IPS-20b (cell line): Measurements from ENCODE around the gene ACKR3.

Experiments
- H3K27ac ChIP-seq: one replicate; pipeline ENCODE4 v1.5.1; 2013; ENCODE audit warnings: low read length
- H3K27me3 ChIP-seq: 2 replicates; pipeline ENCODE4 v1.6.1; 2013; ENCODE audit warnings: mild to moderate bottlenecking, low read length, inconsistent platforms; ENCODE audit not compliant: insufficient read depth
- H3K36me3 ChIP-seq: 2 replicates; pipeline ENCODE4 v1.6.1; 2013; ENCODE audit warnings: low read depth, mild to moderate bottlenecking, inconsistent platforms, low read length, moderate library complexity; ENCODE audit not compliant: insufficient read depth
- H3K4me1 ChIP-seq: 2 replicates; pipeline ENCODE4 v1.6.1; 2013; ENCODE audit warnings: mild to moderate bottlenecking, control low read depth, inconsistent platforms, low read length, moderate library complexity; ENCODE audit not compliant: insufficient read depth
- H3K4me3 ChIP-seq: 2 replicates; pipeline ENCODE4 v1.5.1; 2013; ENCODE audit warnings: mild to moderate bottlenecking, low read length, inconsistent platforms
- H3K9ac ChIP-seq: 2 replicates; pipeline ENCODE4 v1.6.1; 2013; ENCODE audit warnings: low read depth, mild to moderate bottlenecking, inconsistent platforms, low read length, moderate library complexity
- H3K9me3 ChIP-seq: 2 replicates; pipeline ENCODE4 v1.6.1; 2013; ENCODE audit warnings: mild to moderate bottlenecking, low read depth, low read length, inconsistent platforms; ENCODE audit not compliant: insufficient read depth

ACKR3 gene

GRCh38 chr2:236569573-236569973, at the start of gene ACKR3:
Gene ACKR3, plus strand, starts transcription at chr2:236569825. Its CDS starts 10,641 bp downstream, at chr2:236580466.
- peaks cover 50% of the 10 kb centered on the region for H3K4me1 ChIP-seq
- no peak within 1 kb of the TSS for H3K27ac ChIP-seq
- H3K36me3 ChIP-seq = no peaks in the 10 kb centered on the region
- H3K4me3 ChIP-seq = peak within 1 kb of the TSS; percentile 67
- no peaks in the 10 kb centered on the region for H3K9me3 ChIP-seq
- H3K9ac ChIP-seq = peak within 1 kb of the TSS; percentile 60
- peaks cover 64% of the 10 kb centered on the region for H3K27me3 ChIP-seq

- no peaks in the 10 kb centered on the region for H3K36me3 ChIP-seq
- no peaks in the 10 kb centered on the region for H3K4me1 ChIP-seq
- H3K9ac ChIP-seq = no peak overlapping the region
- no peak overlapping the region for H3K27ac ChIP-seq
- no peak overlapping the region for H3K4me3 ChIP-seq
- no peaks in the 10 kb centered on the region for H3K9me3 ChIP-seq
- no peaks in the 10 kb centered on the region for H3K27me3 ChIP-seq
Measured at GRCh38 chr2:236521556-236521955, 48.1 kb upstream of the ACKR3 start.

- H3K4me3 ChIP-seq = no peak overlapping the region
- no peaks in the 10 kb centered on the region for H3K9me3 ChIP-seq
- H3K36me3 ChIP-seq = no peaks in the 10 kb centered on the region
- no peak overlapping the region for H3K9ac ChIP-seq
- H3K27me3 ChIP-seq = no peaks in the 10 kb centered on the region
- no peak overlapping the region for H3K27ac ChIP-seq
- H3K4me1 ChIP-seq = no peaks in the 10 kb centered on the region
Measured at GRCh38 chr2:236523249-236523648, 46.4 kb upstream of the ACKR3 start.

- H3K9ac ChIP-seq = no peak overlapping the region
- H3K27ac ChIP-seq = no peak overlapping the region
- H3K9me3 ChIP-seq = no peaks in the 10 kb centered on the region
- no peak overlapping the region for H3K4me3 ChIP-seq
- no peaks in the 10 kb centered on the region for H3K4me1 ChIP-seq
- no peaks in the 10 kb centered on the region for H3K27me3 ChIP-seq
- H3K36me3 ChIP-seq = no peaks in the 10 kb centered on the region
Measured at GRCh38 chr2:236525411-236525997, 44.1 kb upstream of the ACKR3 start.

- H3K27me3 ChIP-seq = no peaks in the 10 kb centered on the region
- H3K36me3 ChIP-seq = no peaks in the 10 kb centered on the region
- H3K27ac ChIP-seq = no peak overlapping the region
- H3K9me3 ChIP-seq = no peaks in the 10 kb centered on the region
- no peaks in the 10 kb centered on the region for H3K4me1 ChIP-seq
- H3K4me3 ChIP-seq = no peak overlapping the region
- no peak overlapping the region for H3K9ac ChIP-seq
Measured at GRCh38 chr2:236526455-236527158, 43.0 kb upstream of the ACKR3 start.

GRCh38 chr2:236527159-236527630, 42.4 kb upstream of the ACKR3 start:
- Histone ChIP-seq H3K9me3 (no peaks in the 10 kb centered on the region), H3K4me1 (no peaks in the 10 kb centered on the region), H3K9ac (no peak overlapping the region), H3K4me3 (no peak overlapping the region), H3K36me3 (no peaks in the 10 kb centered on the region), H3K27ac (no peak overlapping the region), H3K27me3 (no peaks in the 10 kb centered on the region)

- H3K9ac ChIP-seq = no peak overlapping the region
- no peak overlapping the region for H3K27ac ChIP-seq
- H3K9me3 ChIP-seq = no peaks in the 10 kb centered on the region
- H3K4me3 ChIP-seq = no peak overlapping the region
- no peaks in the 10 kb centered on the region for H3K36me3 ChIP-seq
- H3K27me3 ChIP-seq = no peaks in the 10 kb centered on the region
- no peaks in the 10 kb centered on the region for H3K4me1 ChIP-seq
Measured at GRCh38 chr2:236529606-236530005, 40.0 kb upstream of the ACKR3 start.

- H3K4me1 ChIP-seq = no peaks in the 10 kb centered on the region
Measured at GRCh38 chr2:236530512-236530911, 39.1 kb upstream of the ACKR3 start.

GRCh38 chr2:236531195-236531594, 38.4 kb upstream of the ACKR3 start:
- Histone ChIP-seq H3K4me3 (no peak overlapping the region), H3K4me1 (no peaks in the 10 kb centered on the region), H3K27me3 (no peaks in the 10 kb centered on the region)

More at GRCh38 chr2:236530512-236530911, 39.1 kb upstream of the ACKR3 start:
- H3K27ac ChIP-seq = no peak overlapping the region
- no peaks in the 10 kb centered on the region for H3K9me3 ChIP-seq
- no peaks in the 10 kb centered on the region for H3K27me3 ChIP-seq
- H3K4me3 ChIP-seq = no peak overlapping the region
- H3K9ac ChIP-seq = no peak overlapping the region
- H3K36me3 ChIP-seq = no peaks in the 10 kb centered on the region

GRCh38 chr2:236531996-236532395, 37.6 kb upstream of the ACKR3 start:
- Histone ChIP-seq H3K9ac (no peak overlapping the region), H3K9me3 (no peaks in the 10 kb centered on the region), H3K27ac (no peak overlapping the region), H3K4me1 (no peaks in the 10 kb centered on the region), H3K4me3 (no peak overlapping the region), H3K36me3 (no peaks in the 10 kb centered on the region), H3K27me3 (no peaks in the 10 kb centered on the region)

More at GRCh38 chr2:236531195-236531594, 38.4 kb upstream of the ACKR3 start:
- Histone ChIP-seq H3K36me3 (no peaks in the 10 kb centered on the region), H3K9ac (no peak overlapping the region), H3K9me3 (no peaks in the 10 kb centered on the region), H3K27ac (no peak overlapping the region)

GRCh38 chr2:236533343-236533742, 36.3 kb upstream of the ACKR3 start:
- no peak overlapping the region for H3K9ac ChIP-seq
- H3K36me3 ChIP-seq = no peaks in the 10 kb centered on the region
- H3K4me1 ChIP-seq = no peaks in the 10 kb centered on the region
- H3K4me3 ChIP-seq = no peak overlapping the region
- H3K27me3 ChIP-seq = no peaks in the 10 kb centered on the region
- no peaks in the 10 kb centered on the region for H3K9me3 ChIP-seq
- no peak overlapping the region for H3K27ac ChIP-seq

- no peak overlapping the region for H3K4me3 ChIP-seq
- H3K27ac ChIP-seq = no peak overlapping the region
- H3K9me3 ChIP-seq = no peaks in the 10 kb centered on the region
- H3K27me3 ChIP-seq = no peaks in the 10 kb centered on the region
- no peaks in the 10 kb centered on the region for H3K36me3 ChIP-seq
- H3K4me1 ChIP-seq = no peaks in the 10 kb centered on the region
- H3K9ac ChIP-seq = no peak overlapping the region
Measured at GRCh38 chr2:236535024-236535423, 34.6 kb upstream of the ACKR3 start.
